NCI-H526 treated with DMSO at 0.1 percent for 48 hours (cell line): Measurements from ENCODE around the gene SLC7A1.

ENCODE experiments used
- DNase-seq: peaks from one replicate; lab custom pipeline; 2025; lab: John Stamatoyannopoulos, UW

SLC7A1 gene

GRCh38 chr13:29561918-29562317 is 33.6 kb downstream of the SLC7A1 start:
- no peak for DNase-seq

GRCh38 chr13:29556742-29557141 is 38.7 kb downstream of the SLC7A1 start:
- no peak for DNase-seq

GRCh38 chr13:29551214-29551613 is 44.3 kb downstream of the SLC7A1 start:
- no peak for DNase-seq

- no peak for DNase-seq
These were observed 45.0 kb downstream of the SLC7A1 start for GRCh38 chr13:29550430-29550988.

- DNase-seq: peak; percentile 79
These were observed 46.8 kb downstream of the SLC7A1 start for GRCh38 chr13:29548722-29549121.

- no peak for DNase-seq
These were observed 48.3 kb downstream of the SLC7A1 start for GRCh38 chr13:29547153-29547552.

GRCh38 chr13:29546662-29547061 is 48.8 kb downstream of the SLC7A1 start:
- no peak for DNase-seq

GRCh38 chr13:29545988-29546387 is 49.5 kb downstream of the SLC7A1 start:
- no peak for DNase-seq

- DNase-seq: no peak
These were observed 52.0 kb downstream of the SLC7A1 start for GRCh38 chr13:29543230-29544215.

GRCh38 chr13:29542381-29542780 is 53.1 kb downstream of the SLC7A1 start:
- no peak for DNase-seq

- DNase-seq: no peak
These were observed 54.1 kb downstream of the SLC7A1 start for GRCh38 chr13:29541400-29541799.

GRCh38 chr13:29540799-29541198 is 54.7 kb downstream of the SLC7A1 start:
- no peak for DNase-seq

GRCh38 chr13:29540334-29540733 is 55.2 kb downstream of the SLC7A1 start:
- DNase-seq: no peak

GRCh38 chr13:29539856-29540255 is 55.6 kb downstream of the SLC7A1 start:
- DNase-seq: no peak

GRCh38 chr13:29538652-29539040 is 56.8 kb downstream of the SLC7A1 start:
- no peak for DNase-seq

GRCh38 chr13:29537736-29538651 is 57.5 kb downstream of the SLC7A1 start:
- no peak for DNase-seq

GRCh38 chr13:29536853-29537252 is 58.6 kb downstream of the SLC7A1 start:
- DNase-seq: no peak

- DNase-seq: no peak
These were observed 59.5 kb downstream of the SLC7A1 start for GRCh38 chr13:29535663-29536655.

- no peak for DNase-seq
These were observed 61.4 kb downstream of the SLC7A1 start for GRCh38 chr13:29534083-29534482.

- DNase-seq: no peak
These were observed 62.7 kb downstream of the SLC7A1 start for GRCh38 chr13:29532821-29533220.

GRCh38 chr13:29532116-29532515 is 63.4 kb downstream of the SLC7A1 start:
- no peak for DNase-seq
